ENCODE results near the gene RABGAP1L. TPM values are rescaled to one million over a fixed set of nuclear protein-coding genes. Genes with fewer than 3 reads are reported as not detected.

The RABGAP1L gene
- total and polyA plus RNA-seq, 2 of the 4 experiments (the other 2 are of a cell fraction) = 7.9 to 26.7 TPM

- Histone ChIP-seq H3K27ac (ENCODE audit: insufficient read depth, low read length) (no peak overlapping the region), H3K56ac (ENCODE audit: extremely low read depth, insufficient read depth, low read length) (no peak overlapping the region), H2BK5ac (ENCODE audit: low read depth, low read length, poor library complexity, severe bottlenecking) (no peak overlapping the region), H2BK120ac (ENCODE audit: low read depth, low read length) (no peak overlapping the region), H2BK20ac (ENCODE audit: low read depth, low read length) (no peak overlapping the region), H4K5ac (ENCODE audit: low read depth, low read length) (no peak overlapping the region), H3K9me3 (ENCODE audit: control insufficient read depth, insufficient read depth, low read length) (no peaks in the 10 kb centered on the region), H3K14ac (replicated peaks; ENCODE audit: low read depth, low read length) (no peak overlapping the region), H4K8ac (ENCODE audit: low read depth in 2 of 2, low read length in 2 of 2) (no peak overlapping the region), H2BK15ac (ENCODE audit: low read depth, low read length) (no peak overlapping the region), H3K9me1 (ENCODE audit: insufficient read depth, low read length) (no peaks in the 10 kb centered on the region), H2AK9ac (replicated peaks; ENCODE audit: low read depth, low read length, poor library complexity) (no peak overlapping the region), H4K91ac (ENCODE audit: insufficient read depth, low read depth, low read length) (no peak overlapping the region), H3K4ac (ENCODE audit: low read depth, low read length) (no peak overlapping the region), H3K79me1 (ENCODE audit: low read depth in 1 of 2, low read length in 2 of 2) (no peaks in the 10 kb centered on the region), H3K9ac (ENCODE audit: low read depth, low read length) (no peak overlapping the region), H3K18ac (ENCODE audit: low read depth, low read length) (no peak overlapping the region), H3K23ac (ENCODE audit: low read depth, low read length) (no peak overlapping the region), H3K4me3 (ENCODE audit: insufficient read depth, low read depth, low read length) (no peak overlapping the region), H2AK5ac (ENCODE audit: low read depth, low read length) (no peak overlapping the region), H3K27me3 (ENCODE audit: control insufficient read depth, insufficient read depth, low read length) (no peaks in the 10 kb centered on the region), H3K36me3 (ENCODE audit: control insufficient read depth, insufficient read depth, low read length) (no peaks in the 10 kb centered on the region), H2AFZ (replicated peaks; ENCODE audit: low read length, poor library complexity) (no peak overlapping the region), H3K4me2 (ENCODE audit: low read depth, low read length) (no peak overlapping the region), H3K4me1 (ENCODE audit: control insufficient read depth, insufficient read depth, low read length) (no peaks in the 10 kb centered on the region), H4K20me1 (ENCODE audit: insufficient read depth, low read length) (no peaks in the 10 kb centered on the region)
- no TSS peak for BruUV-seq (replicated peaks)
- dilution Hi-C loops (cut with HindIII; ENCODE audit: low sequenced_read_pairs, unreplicated experiment) (no loop called here), intact Hi-C loops (cut with micrococcal nuclease) (no loop called here), in situ Hi-C loops (cut with MboI; ENCODE audit: low sequenced_read_pairs) (no loop called here)
- TF ChIP-seq USF2 (IDR thresholded peaks at IDR 0.05; ENCODE audit: low read depth, low read length) (no peak), SMC3 (IDR thresholded peaks at IDR 0.05; ENCODE audit: low read depth, low read length) (no peak), RFX5 (IDR thresholded peaks at IDR 0.05; ENCODE audit: low read depth, low read length) (no peak), RAD21 (IDR thresholded peaks at IDR 0.05; ENCODE audit: low read length) (no peak), BHLHE40 (IDR thresholded peaks at IDR 0.05; ENCODE audit: low read depth, low read length) (no peak), CTCF (conservative IDR thresholded peaks at IDR 0.05; ENCODE audit: low read depth, low read length) (no peak), ELK1 (IDR thresholded peaks at IDR 0.05; ENCODE audit: borderline replicate concordance, low read depth, low read length) (no peak), CEBPB (IDR thresholded peaks at IDR 0.05; ENCODE audit: low read depth, low read length) (no peak), MAFK (IDR thresholded peaks at IDR 0.05; ENCODE audit: low read depth, low read length) (no peak)
- no peak for DNase-seq
- WGBS, 2 experiments (ENCODE audit: extremely low coverage in 2 of 2, insufficient read length in 1 of 2) = no CpG with 5 or more reads among the region's 2 CpGs
- ChIA-PET POLR2A (ENCODE audit: unreplicated experiment) (no interaction called here), CTCF (no interaction called here)
- ATAC-seq (ENCODE audit: low read depth) = no peak
Observed at GRCh38 chr1:174768516-174768915, 609.2 kb downstream of the RABGAP1L start.
